Aorta (tissue), 5 donors: Measurements from ENCODE around the gene ABO. TPM values are rescaled to one million over a fixed set of nuclear protein-coding genes. Genes with fewer than 3 reads are reported as not detected.

Source experiments
- ATAC-seq: fragments of 200-7000 bp; cut with Tn5 transposase; one replicate; pipeline ENCODE4 v1.9.1; 2022; ENCODE audit warnings: moderate library complexity; ENCODE audit not compliant: low FRiP score
- DNase-seq, 2 donors: peaks; one replicate each; pipeline ENCODE4 v3.0.0-alpha.2; 2020
- H3K27ac ChIP-seq, 2 donors: one replicate each; pipeline ENCODE4 v1.5.1; 2013; ENCODE audit warnings: low read length in 2 of 2, mild to moderate bottlenecking in 2 of 2, moderate library complexity in 2 of 2, control low read depth in 1 of 2, inconsistent platforms in 1 of 2, low read depth in 1 of 2
- H3K27me3 ChIP-seq, 2 donors: one replicate each; pipeline ENCODE4 v1.6.1; 2013; ENCODE audit warnings: control low read depth in 1 of 2, low read length in 1 of 2, mild to moderate bottlenecking in 1 of 2, moderate library complexity in 1 of 2; ENCODE audit not compliant: insufficient read depth in 2 of 2, control insufficient read depth in 1 of 2
- H3K36me3 ChIP-seq, 2 donors: one replicate each; pipeline ENCODE4 v1.6.1; 2013; ENCODE audit warnings: control low read depth in 1 of 2, low read length in 1 of 2, mild to moderate bottlenecking in 1 of 2; ENCODE audit not compliant: insufficient read depth in 2 of 2, control insufficient read depth in 1 of 2
- H3K4me1 ChIP-seq, 2 donors: one replicate each; pipeline ENCODE4 v1.6.1; 2013; ENCODE audit warnings: low read length in 2 of 2, control low read depth in 1 of 2, mild to moderate bottlenecking in 1 of 2, moderate library complexity in 1 of 2; ENCODE audit not compliant: insufficient read depth in 2 of 2, control insufficient read depth in 1 of 2
- H3K4me3 ChIP-seq, 2 donors: one replicate each; pipeline ENCODE4 v1.5.1; 2013; ENCODE audit warnings: low read length in 2 of 2, control low read depth in 1 of 2, mild to moderate bottlenecking in 1 of 2
- H3K9me3 ChIP-seq: one replicate; pipeline ENCODE4 v1.6.1; 2013; ENCODE audit warnings: mild to moderate bottlenecking, low read length; ENCODE audit not compliant: control insufficient read depth
- WGBS, 2 donors: extraction: QIAGEN DNeasy Blood & Tissue Kit; methylation state at CpG; one replicate each; pipeline ENCODE4 v1.1.7; 2013; 5-methylcytosine and 5-hydroxymethylcytosine counted together
- intact Hi-C, 2 donors: fragments of 100-400 bp; cut with DNase I; formaldehyde crosslinking; loops; one replicate each; pipeline versions ENCODE4 v1.14.2 to v1.15.0; 2022
- polyA plus RNA-seq, 2 donors: library from polyadenylated mRNA; stranded (reverse); fragments of 200-250 nt; gene quantifications; one replicate each; pipeline ENCODE4 v1.2.3, GENCODE V29; 2013
- total RNA-seq, 2 donors: library from RNA; stranded (reverse); fragmentation: NEBNext Ultra II Directional; extraction: Animal tissue kit (Norgen Biotek cat#: 25700); gene quantifications; one replicate each; pipeline ENCODE4 v1.2.1, GENCODE V29; 2021
- donor health status: healthy with polysubstance abuse.
- donor health status: Bipolar disorder and iron deficiency.
- donor health status: DM: no; HTN: no; CAD: no.
- donor health status: DM: no; HTN: no; CAD: no.
- donor health status: DM: yes; HTN: yes; CAD: no.

ABO gene
- total and polyA plus RNA-seq, 4 donors = 0.43 to 3.3 (median 1.6) TPM

GRCh38 chr9:133261753-133262120 is 13.3 kb downstream of the ABO start:
- Histone ChIP-seq H3K27ac (no peak overlapping the region), H3K27me3 (no peaks in the 10 kb centered on the region), H3K4me3 (no peak overlapping the region), H3K9me3 (no peaks in the 10 kb centered on the region), H3K36me3 (no peaks in the 10 kb centered on the region), H3K4me1 (no peaks in the 10 kb centered on the region)
- intact Hi-C loops = no loop called here
- no peak for DNase-seq
- no peak for ATAC-seq
- WGBS, 2 donors = 77 to 80% methylated on average over 5 of the region's 5 CpGs

- 77 to 83% methylated on average over 18 of the region's 18 CpGs for WGBS, 2 donors
- no peak for DNase-seq
- no peak overlapping the region for H3K27ac ChIP-seq
- H3K4me3 ChIP-seq = no peak overlapping the region
- no peaks in the 10 kb centered on the region for H3K27me3 ChIP-seq
- no peak for ATAC-seq
- intact Hi-C loops = no loop called here
- H3K9me3 ChIP-seq = no peaks in the 10 kb centered on the region
- no peaks in the 10 kb centered on the region for H3K4me1 ChIP-seq
- no peaks in the 10 kb centered on the region for H3K36me3 ChIP-seq
Measured at GRCh38 chr9:133261103-133261752, 13.8 kb downstream of the ABO start.

- Histone ChIP-seq H3K4me1 (no peaks in the 10 kb centered on the region), H3K36me3 (no peaks in the 10 kb centered on the region), H3K4me3 (no peak overlapping the region), H3K27ac (no peak overlapping the region), H3K27me3 (no peaks in the 10 kb centered on the region), H3K9me3 (no peaks in the 10 kb centered on the region)
- WGBS, 2 donors = 83% methylated on average over 9 of the region's 9 CpGs
- intact Hi-C loops = no loop called here
- no peak for DNase-seq
- ATAC-seq = no peak
Measured at GRCh38 chr9:133260334-133261102, 14.5 kb downstream of the ABO start.

- intact Hi-C loops = no loop called here
- Histone ChIP-seq H3K9me3 (peaks cover 1% of the 10 kb centered on the region), H3K4me1 (no peaks in the 10 kb centered on the region), H3K27me3 (peaks cover 0 to 1% of the 10 kb centered on the region in 2 donors), H3K27ac (no peak overlapping the region), H3K36me3 (no peaks in the 10 kb centered on the region), H3K4me3 (no peak overlapping the region)
- ATAC-seq (no peak), DNase-seq (peak in 1 of 2 donors; percentile 70)
- WGBS, 2 donors = 77 to 79% methylated on average over 21 of the region's 21 CpGs
Measured at GRCh38 chr9:133258061-133259015, 16.7 kb downstream of the ABO start.

GRCh38 chr9:133257465-133257956 is 17.5 kb downstream of the ABO start:
- H3K27ac ChIP-seq = no peak overlapping the region
- H3K9me3 ChIP-seq = peaks cover 1% of the 10 kb centered on the region
- no peaks in the 10 kb centered on the region for H3K4me1 ChIP-seq
- H3K36me3 ChIP-seq = no peaks in the 10 kb centered on the region
- intact Hi-C loops = no loop called here
- ATAC-seq (no peak), DNase-seq (peak in 1 of 2 donors; percentile 77)
- 64 to 65% methylated on average over 13 of the region's 13 CpGs for WGBS, 2 donors
- H3K4me3 ChIP-seq = no peak overlapping the region
- peaks cover 0 to 1% of the 10 kb centered on the region in 2 donors for H3K27me3 ChIP-seq

GRCh38 chr9:133256686-133257091 is 18.3 kb downstream of the ABO start:
- WGBS, 2 donors = 84 to 85% methylated on average over 10 of the region's 10 CpGs
- DNase-seq (peak in 1 of 2 donors; percentile 66), ATAC-seq (no peak)
- Histone ChIP-seq H3K36me3 (no peaks in the 10 kb centered on the region), H3K27me3 (peaks cover 0 to 1% of the 10 kb centered on the region in 2 donors), H3K27ac (no peak overlapping the region), H3K4me1 (no peaks in the 10 kb centered on the region), H3K9me3 (peaks cover 1% of the 10 kb centered on the region), H3K4me3 (no peak overlapping the region)
- intact Hi-C loops = no loop called here

- WGBS, 2 donors = 95% methylated on average over 30 of the region's 30 CpGs
- DNase-seq (no peak), ATAC-seq (no peak)
- Histone ChIP-seq H3K36me3 (no peaks in the 10 kb centered on the region), H3K27ac (no peak overlapping the region), H3K9me3 (peaks cover 1% of the 10 kb centered on the region), H3K4me1 (no peaks in the 10 kb centered on the region), H3K4me3 (no peak overlapping the region), H3K27me3 (peaks cover 0 to 1% of the 10 kb centered on the region in 2 donors)
- intact Hi-C loops = no loop called here
Measured at GRCh38 chr9:133256136-133256461, 18.9 kb downstream of the ABO start.

GRCh38 chr9:133255371-133256135 is 19.4 kb downstream of the ABO start:
- ATAC-seq = no peak
- no peaks in the 10 kb centered on the region for H3K4me1 ChIP-seq

More at GRCh38 chr9:133255371-133256135, 19.4 kb downstream of the ABO start:
- no peaks in the 10 kb centered on the region for H3K36me3 ChIP-seq
- no peak overlapping the region for H3K27ac ChIP-seq
- 86 to 93% methylated on average over 39 to 42 of the region's 42 CpGs for WGBS, 2 donors
- peaks cover 1% of the 10 kb centered on the region for H3K9me3 ChIP-seq
- intact Hi-C loops = no loop called here
- no peak overlapping the region for H3K4me3 ChIP-seq
- peaks cover 0 to 1% of the 10 kb centered on the region in 2 donors for H3K27me3 ChIP-seq
- peak in 1 of 2 donors; percentile 74 for DNase-seq
